GM21528 (cell line): ENCODE data around the gene ADAMTS16.

ENCODE experiments used
- ATAC-seq: cut with Tn5 transposase; IDR thresholded peaks from one replicate; pipeline ENCODE4 v1.9.1; 2021; ENCODE audit warnings: mild to moderate bottlenecking, moderate library complexity; ENCODE audit not compliant: unreplicated experiment, low FRiP score

The ADAMTS16 gene

GRCh38 chr5:5140479-5141338, 579 bp downstream of the ADAMTS16 start:
- no peak for ATAC-seq

DNA sequence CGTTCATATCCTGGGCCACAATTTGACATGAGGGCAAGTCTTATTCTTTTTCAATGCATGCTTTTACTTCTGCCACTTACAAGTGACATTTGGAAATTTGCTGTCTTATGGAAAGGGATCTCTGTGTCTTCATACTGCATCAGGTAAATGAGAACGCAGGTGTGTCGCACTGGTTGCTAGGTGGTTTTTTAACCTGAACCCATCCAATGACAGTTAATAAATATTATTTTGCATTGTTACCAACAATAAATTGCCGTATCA, 1.1 kb downstream of the ADAMTS16 start:
- ATAC-seq: no peak

- ATAC-seq: no peak
These were observed 1.7 kb downstream of the ADAMTS16 start for GRCh38 chr5:5141625-5142525.

DNA sequence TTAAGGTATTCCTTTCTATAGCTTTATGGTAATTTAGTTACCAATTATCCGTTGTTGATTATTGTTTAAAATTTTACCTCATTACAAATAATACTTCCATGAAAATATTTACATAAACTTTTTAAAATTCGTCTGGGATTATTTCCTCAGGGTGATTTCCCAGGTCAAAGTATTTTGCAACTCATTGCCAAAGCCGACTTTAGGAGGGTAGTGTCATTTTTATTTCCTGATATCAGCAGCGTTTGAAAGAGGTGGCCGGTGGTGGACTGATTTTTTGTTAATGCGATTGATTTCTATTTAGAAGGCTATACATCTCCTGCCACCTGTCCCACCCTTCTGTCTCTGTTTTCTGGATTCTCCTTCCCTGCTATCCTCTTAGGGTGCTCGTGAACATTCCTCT, 4.3 kb downstream of the ADAMTS16 start:
- no peak for ATAC-seq

DNA sequence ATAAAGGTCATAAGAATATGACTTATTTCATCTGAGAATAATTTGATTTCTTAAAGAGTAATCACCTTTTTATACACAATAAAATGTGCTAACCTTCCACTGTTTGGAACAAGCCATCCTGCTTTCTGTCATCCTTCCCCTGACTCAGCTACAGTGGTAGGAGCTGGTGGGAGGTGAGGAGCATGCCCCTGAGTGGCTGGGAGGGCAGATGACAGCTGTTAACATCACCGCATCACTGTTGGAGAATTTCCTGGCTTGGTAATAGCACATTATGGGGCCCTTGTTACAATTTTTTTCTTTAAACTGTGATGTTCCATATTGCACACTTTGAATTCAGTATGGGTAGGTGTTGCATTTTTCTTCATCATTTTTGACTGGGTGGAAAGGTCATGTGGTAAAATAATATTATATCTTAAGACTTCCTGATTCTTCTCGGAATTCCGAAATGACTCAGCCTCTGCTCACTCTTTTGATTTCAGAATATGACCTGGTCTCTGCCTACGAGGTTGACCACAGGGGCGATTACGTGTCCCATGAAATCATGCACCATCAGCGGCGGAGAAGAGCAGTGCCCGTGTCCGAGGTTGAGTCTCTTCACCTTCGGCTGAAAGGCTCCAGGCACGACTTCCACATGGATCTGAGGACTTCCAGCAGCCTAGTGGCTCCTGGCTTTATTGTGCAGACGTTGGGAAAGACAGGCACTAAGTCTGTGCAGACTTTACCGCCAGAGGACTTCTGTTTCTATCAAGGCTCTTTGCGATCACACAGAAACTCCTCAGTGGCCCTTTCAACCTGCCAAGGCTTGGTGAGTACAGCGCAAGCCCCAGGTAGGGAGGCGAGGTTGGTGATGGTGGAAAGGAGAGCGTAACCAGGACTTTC, 5.8 kb downstream of the ADAMTS16 start:
- no peak for ATAC-seq

GRCh38 chr5:5146530-5147160, 6.5 kb downstream of the ADAMTS16 start:
- no peak for ATAC-seq

- no peak for ATAC-seq
These were observed 9.0 kb downstream of the ADAMTS16 start for GRCh38 chr5:5149154-5149553.

- ATAC-seq: no peak
These were observed 10.5 kb downstream of the ADAMTS16 start for GRCh38 chr5:5150667-5151066.

- no peak for ATAC-seq
These were observed 14.6 kb downstream of the ADAMTS16 start for GRCh38 chr5:5154733-5155132.

GRCh38 chr5:5155617-5156016, 15.5 kb downstream of the ADAMTS16 start:
- ATAC-seq: no peak

DNA sequence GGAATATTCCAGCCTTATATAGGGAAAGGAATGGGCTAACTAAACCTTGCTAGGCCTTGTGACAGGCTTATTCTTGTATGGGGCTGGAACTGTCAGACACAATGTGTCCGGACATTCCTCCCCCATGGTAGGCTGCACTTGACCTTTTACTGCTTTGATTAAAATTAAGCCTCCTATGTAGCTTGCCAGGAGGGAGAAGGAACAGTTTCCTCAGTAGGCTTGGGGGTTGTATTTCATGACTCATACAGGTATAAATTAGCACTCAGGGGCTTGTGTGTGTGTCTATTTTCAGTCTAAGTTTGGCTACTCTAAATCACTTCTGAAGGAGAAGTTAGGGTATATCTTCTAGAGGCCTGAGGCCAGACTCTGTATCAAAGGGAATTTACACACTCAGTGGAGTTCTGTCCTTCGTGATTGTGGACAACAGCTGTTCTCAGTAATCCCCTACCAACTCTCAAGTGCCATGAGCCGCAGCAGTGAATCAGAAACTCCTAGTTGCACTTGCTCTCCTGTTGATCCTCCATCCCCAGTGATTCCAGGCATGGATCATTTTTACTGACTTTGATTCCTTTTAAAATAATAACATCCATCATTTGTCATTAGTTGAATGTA, 16.4 kb downstream of the ADAMTS16 start:
- ATAC-seq: no peak

GRCh38 chr5:5158472-5158895, 18.4 kb downstream of the ADAMTS16 start:
- ATAC-seq: no peak

GRCh38 chr5:5159282-5160103, 19.4 kb downstream of the ADAMTS16 start:
- ATAC-seq: no peak

DNA sequence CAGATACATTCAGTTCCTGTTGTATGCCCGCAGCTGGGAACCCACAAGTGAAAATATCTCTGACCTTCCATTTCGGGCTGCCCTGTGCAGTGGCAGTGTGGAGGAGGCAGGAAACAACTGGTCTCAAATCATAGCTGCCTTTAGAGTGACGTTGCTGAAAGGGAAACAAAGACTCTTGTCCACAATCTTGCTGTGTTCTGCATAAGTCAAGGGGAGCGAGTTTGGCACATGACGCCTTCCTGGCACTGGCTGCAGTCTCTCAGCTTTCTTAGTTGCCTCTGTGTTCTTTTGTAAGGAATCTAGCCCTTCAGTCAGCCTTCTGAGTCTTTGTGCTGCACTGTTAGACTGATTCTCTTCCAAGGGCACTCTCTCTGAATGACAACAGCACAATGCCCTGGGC, 24.0 kb downstream of the ADAMTS16 start:
- ATAC-seq: no peak

DNA sequence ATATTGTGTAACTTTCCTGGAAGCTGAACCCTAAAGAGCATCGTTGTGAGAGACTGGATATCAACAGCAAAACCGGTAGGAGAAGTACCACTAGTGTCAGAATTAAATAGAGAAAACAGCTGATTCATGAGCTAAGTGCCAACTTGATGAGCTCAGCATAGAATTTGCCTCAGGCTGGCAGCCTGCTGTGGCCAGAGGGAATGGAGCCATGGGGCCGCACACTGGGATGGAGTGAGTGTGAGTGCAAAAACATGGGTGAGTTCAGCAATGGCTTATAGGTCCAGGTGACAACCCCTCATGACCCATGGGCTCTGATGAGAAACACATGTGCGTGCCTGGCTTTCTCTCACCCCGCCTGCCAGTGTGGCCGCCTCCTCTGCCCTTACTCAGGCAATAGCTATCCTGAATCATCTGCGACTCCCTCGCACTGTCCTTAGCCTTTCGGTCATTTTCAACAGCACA, 25.4 kb downstream of the ADAMTS16 start:
- no peak for ATAC-seq

DNA sequence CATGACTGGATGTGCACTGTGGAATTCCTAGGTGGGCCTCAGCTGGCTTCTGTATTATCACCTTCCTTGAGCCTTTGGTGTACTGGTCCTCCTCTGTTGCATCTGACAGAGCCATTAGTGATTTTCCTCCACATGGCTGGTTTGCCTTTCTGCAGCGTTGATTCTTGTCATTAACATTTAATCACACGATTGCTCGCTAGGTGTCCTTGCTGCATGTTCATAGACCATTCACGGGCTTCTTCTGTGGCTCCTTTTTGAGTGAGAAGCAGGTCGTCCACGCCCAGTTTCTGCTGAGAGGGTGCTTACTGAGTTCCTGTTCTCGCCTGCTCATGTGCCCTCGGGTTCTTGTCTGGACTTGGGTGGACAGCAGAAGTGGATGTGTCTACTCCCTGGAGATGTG, 29.3 kb downstream of the ADAMTS16 start:
- ATAC-seq: no peak

DNA sequence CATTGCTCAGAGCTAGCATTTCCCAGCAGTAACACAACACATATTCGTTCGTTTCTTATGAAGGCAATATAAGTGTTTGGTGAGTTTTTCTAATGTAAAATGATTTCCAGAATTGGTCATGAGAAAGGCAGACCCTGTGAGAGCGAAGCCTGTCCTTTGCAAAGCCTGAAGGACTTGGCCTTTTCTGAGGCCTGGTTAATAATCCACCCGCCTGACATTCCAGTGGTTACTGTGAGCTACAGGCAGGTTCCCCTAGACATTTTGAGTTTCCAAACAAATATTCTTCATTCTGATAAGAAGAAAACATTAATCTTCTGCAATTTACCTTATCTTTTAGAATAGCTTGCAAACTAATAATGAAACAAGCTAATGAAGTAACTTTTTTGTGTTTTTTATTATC, 38.0 kb downstream of the ADAMTS16 start:
- no peak for ATAC-seq

DNA sequence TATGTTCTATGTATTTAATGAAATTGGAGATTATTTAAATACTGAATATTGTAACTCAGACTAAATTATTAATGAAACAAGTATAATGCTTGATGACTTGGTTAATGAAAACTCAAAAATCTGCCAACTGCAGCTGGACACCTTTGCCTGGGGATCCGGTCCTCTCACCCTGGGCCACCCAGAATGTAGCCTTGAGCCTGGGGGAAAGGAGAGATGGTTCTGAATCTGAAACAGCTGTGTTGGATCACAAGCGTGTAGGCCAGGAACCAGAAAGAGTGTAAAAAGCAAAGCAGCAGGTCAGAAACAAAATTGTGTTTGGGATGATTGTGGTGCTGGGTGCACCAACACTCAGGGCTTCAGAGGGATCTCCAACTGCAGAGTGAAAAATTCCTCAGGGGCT, 38.5 kb downstream of the ADAMTS16 start:
- no peak for ATAC-seq

GRCh38 chr5:5179079-5179478, 38.9 kb downstream of the ADAMTS16 start:
- no peak for ATAC-seq
